CD4-positive, alpha-beta T cell (primary cell): ENCODE data around the gene TMX2. TPM values are rescaled to one million over a fixed set of nuclear protein-coding genes. Genes with fewer than 3 reads are reported as not detected.

Experiments used
- ATAC-seq: fragments of 200-7000 bp; cut with Tn5 transposase; one replicate; pipeline ENCODE4 v1.10.0; 2022; ENCODE audit warnings: mild to moderate bottlenecking; ENCODE audit not compliant: poor library complexity
- CTCF ChIA-PET: fragments of 350-600 bp; sonication (Branson Sonifier 250); formaldehyde crosslinking; loops from one replicate; lab custom pipeline; 2021; ENCODE audit warnings: antibody characterized with exemption, inconsistent platforms; lab: Charles Lee
- POLR2A ChIA-PET: fragments of 350-600 bp; sonication (Branson Sonifier 250); formaldehyde crosslinking; loops from one replicate; lab custom pipeline; 2021; ENCODE audit warnings: antibody characterized with exemption, inconsistent platforms; lab: Charles Lee
- DNase-seq, 14 experiments: peaks; one replicate each; pipeline ENCODE4 v3.0.0-alpha.2; 2013 to 2020; ENCODE audit warnings: mixed read lengths in 2 of 14
- H3K27ac ChIP-seq, 2 donors: one replicate each; pipeline versions ENCODE4 v1.5.1 to v1.7.0; 2013; ENCODE audit warnings: low read length in 2 of 2, low read depth in 1 of 2, mild to moderate bottlenecking in 1 of 2
- H3K27me3 ChIP-seq, 2 experiments: 1 replicate in 1 of 2; 2 replicates in 1 of 2; pipeline versions ENCODE4 v1.6.1 to v1.7.0; 2013; ENCODE audit warnings: low read length in 2 of 2, control low read depth in 1 of 2, mild to moderate bottlenecking in 1 of 2, moderate library complexity in 1 of 2; ENCODE audit not compliant: insufficient read depth in 2 of 2, control insufficient read depth in 1 of 2
- H3K36me3 ChIP-seq: one replicate; pipeline ENCODE4 v1.6.1; 2013; ENCODE audit warnings: low read length, control low read depth; ENCODE audit not compliant: insufficient read depth
- H3K4me1 ChIP-seq: one replicate; pipeline ENCODE4 v1.6.1; 2013; ENCODE audit warnings: low read length, control low read depth; ENCODE audit not compliant: insufficient read depth
- H3K4me3 ChIP-seq: one replicate; pipeline ENCODE4 v1.5.1; 2013; ENCODE audit warnings: mild to moderate bottlenecking, low read length, moderate library complexity
- H3K9me3 ChIP-seq, 2 experiments: 1 replicate in 1 of 2; 2 replicates in 1 of 2; pipeline versions ENCODE4 v1.6.1 to v1.7.0; 2013; ENCODE audit warnings: low read length in 2 of 2, mild to moderate bottlenecking in 2 of 2, control low read depth in 1 of 2, moderate library complexity in 1 of 2; ENCODE audit not compliant: control insufficient read depth in 1 of 2, insufficient read depth in 1 of 2
- H3K27ac Mint-ChIP-seq: one replicate; pipeline ENCODE4 v1.8.0; 2020; ENCODE audit warnings: mixed read lengths
- H3K27me3 Mint-ChIP-seq: one replicate; pipeline ENCODE4 v1.8.0; 2021; ENCODE audit warnings: mixed read lengths
- H3K36me3 Mint-ChIP-seq: one replicate; pipeline ENCODE4 v1.8.0; 2021; ENCODE audit warnings: low read depth, mixed read lengths
- H3K4me1 Mint-ChIP-seq: one replicate; pipeline ENCODE4 v1.8.0; 2021; ENCODE audit warnings: low read depth, mixed read lengths
- H3K4me3 Mint-ChIP-seq: one replicate; pipeline ENCODE4 v1.8.0; 2020; ENCODE audit warnings: mild to moderate bottlenecking, mixed read lengths
- H3K9me3 Mint-ChIP-seq: one replicate; pipeline ENCODE4 v1.8.0; 2020; ENCODE audit warnings: mixed read lengths
- CTCF ChIP-seq: fragments of 200-600 bp; IDR thresholded peaks from one replicate; pipeline ENCODE4 v1.8.0; 2022; ENCODE audit warnings: antibody characterized with exemption, mild to moderate bottlenecking
- intact Hi-C, 2 experiments: fragments of 100-400 bp; cut with DNase I in 1 of 2; cut with micrococcal nuclease in 1 of 2; formaldehyde crosslinking; loops; one replicate each; pipeline versions ENCODE4 v1.15.1 to v1.9.0; 2023 to 2025; cut with DNase I, micrococcal nuclease
- total RNA-seq, 174 experiments: library from RNA in 2 of 174; stranded (reverse) in 2 of 174; gene quantifications; one replicate each; pipeline ENCODE4 v1.2.3 and lab custom pipeline; 2021 to 2026

Gene TMX2
- total RNA-seq, 2 experiments from 2014 or later, result 30.0 to 30.5 TPM

- Mint-ChIP-seq H3K4me1 (peaks cover 29% of the 10 kb centered on the region), H3K4me3 (no peak overlapping the region), H3K9me3 (no peaks in the 10 kb centered on the region), H3K27me3 (no peaks in the 10 kb centered on the region), H3K36me3 (no peaks in the 10 kb centered on the region), H3K27ac (no peak overlapping the region)
- intact Hi-C loops, result no loop called here
- ChIA-PET CTCF (interaction anchor here (1.3 kb wide), 1 partner anchor 10 kb away, joined by 5 read pairs; no protein-coding TSS in a partner anchor), POLR2A (no interaction called here)
- no peak for ATAC-seq
- Histone ChIP-seq H3K4me3 (no peak overlapping the region), H3K27ac (no peak overlapping the region), H3K4me1 (peaks cover 5% of the 10 kb centered on the region), H3K27me3 (no peaks in the 10 kb centered on the region), H3K36me3 (no peaks in the 10 kb centered on the region), H3K9me3 (no peaks in the 10 kb centered on the region)
- no peak for DNase-seq
- no peak for TF ChIP-seq CTCF
These were observed 69.1 kb downstream of the TMX2 start for GRCh38 chr11:57781529-57781943.

GRCh38 chr11:57785072-57785471 is 72.7 kb downstream of the TMX2 start:
- TF ChIP-seq CTCF, result no peak
- H3K27me3 ChIP-seq, result no peaks in the 10 kb centered on the region
- no peak overlapping the region for H3K4me3 ChIP-seq
- H3K27ac ChIP-seq, result no peak overlapping the region
- ChIA-PET POLR2A (no interaction called here), CTCF (interaction anchor here (0.8 to 1.6 kb wide), 3 partner anchors 15 to 1387 kb away, joined by 3 to 8 read pairs (median 3); partner anchors contain the start of genes DTX4 and SELENOH)
- no peaks in the 10 kb centered on the region for H3K27me3 Mint-ChIP-seq
- H3K36me3 Mint-ChIP-seq, result no peaks in the 10 kb centered on the region
- H3K36me3 ChIP-seq, result no peaks in the 10 kb centered on the region
- no peak overlapping the region for H3K27ac Mint-ChIP-seq
- ATAC-seq, result no peak
- no peaks in the 10 kb centered on the region for H3K9me3 Mint-ChIP-seq
- no peak overlapping the region for H3K4me3 Mint-ChIP-seq
- H3K9me3 ChIP-seq, result no peaks in the 10 kb centered on the region
- peaks cover 5% of the 10 kb centered on the region for H3K4me1 ChIP-seq
- DNase-seq, result no peak
- peaks cover 7% of the 10 kb centered on the region for H3K4me1 Mint-ChIP-seq
- intact Hi-C loops, result no loop called here

- DNase-seq, result no peak
- POLR2A ChIA-PET, result no interaction called here
- Histone ChIP-seq H3K27ac (no peak overlapping the region), H3K27me3 (no peaks in the 10 kb centered on the region), H3K9me3 (no peaks in the 10 kb centered on the region), H3K4me3 (no peak overlapping the region), H3K4me1 (peaks cover 9% of the 10 kb centered on the region), H3K36me3 (no peaks in the 10 kb centered on the region)
- no peak for TF ChIP-seq CTCF
- no peak overlapping the region for H3K4me3 Mint-ChIP-seq
- CTCF ChIA-PET, result no interaction called here
- H3K36me3 Mint-ChIP-seq, result no peaks in the 10 kb centered on the region
- no peak for ATAC-seq
- no peaks in the 10 kb centered on the region for H3K9me3 Mint-ChIP-seq
- H3K27ac Mint-ChIP-seq, result no peak overlapping the region
- intact Hi-C loops, result no loop called here
- H3K4me1 Mint-ChIP-seq, result peaks cover 12% of the 10 kb centered on the region
- H3K27me3 Mint-ChIP-seq, result no peaks in the 10 kb centered on the region
These were observed 74.0 kb downstream of the TMX2 start for GRCh38 chr11:57786436-57786835.
